Medulla oblongata (tissue), 1 donor: ENCODE measurements around the gene WIPF1.

Experiments
- DNase-seq: peaks from one replicate; pipeline ENCODE4 v3.0.0-alpha.2; 2015; ENCODE audit errors: extremely low spot score

Gene WIPF1

GRCh38 chr2:174621323-174621722, 23.7 kb upstream of the WIPF1 start:
- DNase-seq, result no peak

GRCh38 chr2:174618179-174618578, 20.6 kb upstream of the WIPF1 start:
- no peak for DNase-seq

GRCh38 chr2:174617718-174618117, 20.1 kb upstream of the WIPF1 start:
- DNase-seq, result no peak

GRCh38 chr2:174617120-174617519, 19.5 kb upstream of the WIPF1 start:
- DNase-seq, result no peak

GRCh38 chr2:174615871-174616436, 18.4 kb upstream of the WIPF1 start:
- no peak for DNase-seq

GRCh38 chr2:174614261-174614660, 16.7 kb upstream of the WIPF1 start:
- DNase-seq, result no peak

- no peak for DNase-seq
Observed at GRCh38 chr2:174613531-174613930, 15.9 kb upstream of the WIPF1 start.

GRCh38 chr2:174612970-174613369, 15.4 kb upstream of the WIPF1 start:
- DNase-seq, result no peak

GRCh38 chr2:174611854-174612253, 14.2 kb upstream of the WIPF1 start:
- DNase-seq, result no peak

GRCh38 chr2:174611006-174611405, 13.4 kb upstream of the WIPF1 start:
- no peak for DNase-seq

GRCh38 chr2:174610243-174610995, 12.8 kb upstream of the WIPF1 start:
- no peak for DNase-seq

GRCh38 chr2:174609261-174609660, 11.7 kb upstream of the WIPF1 start:
- no peak for DNase-seq

- no peak for DNase-seq
Observed at GRCh38 chr2:174608866-174609214, 11.2 kb upstream of the WIPF1 start.

- no peak for DNase-seq
Observed at GRCh38 chr2:174607989-174608865, 10.6 kb upstream of the WIPF1 start.

- no peak for DNase-seq
Observed at GRCh38 chr2:174607584-174607983, 10.0 kb upstream of the WIPF1 start.

GRCh38 chr2:174606336-174606735, 8.7 kb upstream of the WIPF1 start:
- peak; percentile 44 for DNase-seq

- no peak for DNase-seq
Observed at GRCh38 chr2:174605687-174606086, 8.1 kb upstream of the WIPF1 start.

- DNase-seq, result peak; percentile 95
Observed at GRCh38 chr2:174603280-174603679, 5.7 kb upstream of the WIPF1 start.

- peak; percentile 54 for DNase-seq
Observed at GRCh38 chr2:174602745-174603144, 5.1 kb upstream of the WIPF1 start.

- DNase-seq, result no peak
Observed at GRCh38 chr2:174600349-174600748, 2.7 kb upstream of the WIPF1 start.

GRCh38 chr2:174599310-174599921, 1.8 kb upstream of the WIPF1 start:
- no peak for DNase-seq

- DNase-seq, result no peak
Observed at GRCh38 chr2:174597009-174597344, 627 bp downstream of the WIPF1 start.
